HG03045 (cell line): ENCODE data around the gene PITX1.
"Not testable (repeated sequence)": the region's sequence is repeated elsewhere in the genome, so short reads cannot be mapped to it uniquely, and the experiment has no call there.

Experiments
- ATAC-seq: cut with Tn5 transposase; IDR thresholded peaks from one replicate; pipeline ENCODE4 v1.9.1; 2021; ENCODE audit warnings: mild to moderate bottlenecking, moderate library complexity; ENCODE audit not compliant: unreplicated experiment

The PITX1 gene

DNA sequence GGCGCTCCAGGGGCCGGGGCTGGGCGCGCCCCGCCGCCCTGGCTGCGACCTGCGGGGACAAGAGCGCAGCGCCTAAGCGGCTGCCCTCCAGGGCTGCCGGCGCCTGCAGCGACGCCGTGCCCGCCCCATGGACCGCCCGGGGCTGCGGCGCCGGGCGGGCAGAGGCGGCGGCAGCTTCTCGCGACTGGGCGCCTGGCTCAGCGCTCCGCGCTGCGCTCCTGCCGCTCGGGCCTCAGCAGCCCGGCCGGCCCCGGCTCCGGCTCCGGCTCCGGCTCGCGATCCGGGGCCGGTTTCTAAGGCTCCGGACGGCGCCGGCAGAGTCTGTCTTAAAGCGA lies at the start of gene PITX1:
Gene PITX1 (minus strand): TSS at position 328 of the 335 bp plus-strand sequence. CDS start 347 bp downstream, outside the sequence.
- ATAC-seq = peak; percentile 35

DNA sequence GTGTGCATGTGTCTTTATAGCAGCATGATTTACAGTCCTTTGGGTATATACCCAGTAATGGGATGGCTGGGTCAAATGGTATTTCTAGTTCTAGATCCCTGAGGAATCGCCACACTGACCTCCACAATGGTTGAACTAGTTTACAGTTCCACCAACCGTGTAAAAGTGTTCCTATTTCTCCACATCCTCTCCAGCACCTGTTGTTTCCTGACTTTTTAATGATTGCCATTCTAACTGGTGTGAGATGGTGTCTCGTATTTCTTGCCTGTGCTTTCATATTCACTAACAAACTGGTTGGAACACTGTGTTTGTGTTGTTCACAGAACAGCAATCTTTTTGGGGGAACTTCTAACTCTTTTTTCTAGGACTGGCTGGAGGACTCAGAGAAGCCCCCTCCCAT lies 49.3 kb upstream of the PITX1 start:
- ATAC-seq = not testable (repeated sequence)

DNA sequence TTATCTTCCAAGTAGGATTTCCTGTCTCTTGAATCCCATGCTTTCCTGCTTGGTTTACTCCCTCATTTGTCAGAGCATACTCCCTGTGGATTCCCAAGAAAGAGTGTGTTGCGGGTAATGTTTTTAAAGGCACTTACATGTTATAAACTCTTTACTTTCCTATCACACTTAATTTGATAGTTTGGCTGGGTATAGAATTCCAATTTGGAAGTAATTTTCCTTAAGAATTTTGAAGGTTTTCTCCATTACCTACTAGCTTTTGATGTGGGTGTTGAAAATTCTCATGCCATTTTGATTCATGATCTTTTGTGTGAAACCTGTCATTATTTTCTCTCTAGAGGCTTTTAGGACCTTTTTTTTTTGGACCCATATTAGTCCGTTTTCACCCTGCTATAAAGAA lies 47.2 kb upstream of the PITX1 start:
- ATAC-seq = no peak

DNA sequence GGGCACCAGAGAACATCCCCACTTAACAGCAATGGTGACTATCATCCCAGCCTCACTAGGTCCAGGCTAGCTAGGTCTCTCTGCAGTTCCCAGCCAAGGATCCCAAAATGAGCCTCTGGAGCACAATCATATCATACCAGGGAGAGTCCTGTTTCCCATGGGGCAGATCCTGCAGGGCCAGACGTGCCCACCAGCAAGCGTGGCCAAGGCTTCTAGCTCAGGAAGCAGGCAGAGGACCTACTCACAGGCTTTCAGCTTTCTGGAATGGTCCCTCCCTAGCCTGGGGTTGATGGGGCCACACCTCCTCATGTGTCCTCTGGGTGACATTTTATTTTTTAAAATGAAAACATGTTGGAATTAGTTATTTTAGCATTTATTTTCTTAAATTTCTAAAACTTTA lies 45.7 kb upstream of the PITX1 start:
- no peak for ATAC-seq

DNA sequence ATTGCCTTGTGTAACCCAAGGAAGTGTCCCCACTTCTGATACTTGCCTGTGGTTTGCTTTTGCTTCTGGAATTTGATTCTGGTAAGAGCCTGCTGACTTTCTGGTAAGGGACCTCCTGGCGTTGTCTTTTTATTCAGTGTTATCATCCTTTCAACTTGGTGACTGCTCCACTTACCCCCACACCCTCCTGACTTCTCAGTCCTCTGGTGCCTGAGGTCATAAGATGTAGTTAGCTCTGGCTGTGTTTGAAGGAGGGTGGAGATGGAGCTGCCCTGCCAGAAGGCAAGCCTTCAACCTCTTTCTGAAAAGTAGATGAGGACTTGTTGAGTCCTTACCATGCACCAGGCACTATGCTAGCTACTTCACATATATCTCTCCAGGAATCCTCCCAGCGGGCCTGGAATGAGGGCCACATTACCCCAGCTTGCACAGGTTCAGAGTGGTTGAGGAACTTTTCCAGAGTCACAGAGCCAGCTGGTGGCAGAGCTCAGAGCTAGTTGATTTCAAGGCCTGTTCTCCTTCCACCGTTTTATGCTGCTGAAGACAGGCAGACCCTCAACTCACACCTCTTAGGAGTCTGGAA lies 45.2 kb upstream of the PITX1 start:
- ATAC-seq = no peak

GRCh38 chr5:135076801-135077200 lies 42.8 kb upstream of the PITX1 start:
- no peak for ATAC-seq

- ATAC-seq = no peak
These were observed 42.0 kb upstream of the PITX1 start for GRCh38 chr5:135076051-135076491.

DNA sequence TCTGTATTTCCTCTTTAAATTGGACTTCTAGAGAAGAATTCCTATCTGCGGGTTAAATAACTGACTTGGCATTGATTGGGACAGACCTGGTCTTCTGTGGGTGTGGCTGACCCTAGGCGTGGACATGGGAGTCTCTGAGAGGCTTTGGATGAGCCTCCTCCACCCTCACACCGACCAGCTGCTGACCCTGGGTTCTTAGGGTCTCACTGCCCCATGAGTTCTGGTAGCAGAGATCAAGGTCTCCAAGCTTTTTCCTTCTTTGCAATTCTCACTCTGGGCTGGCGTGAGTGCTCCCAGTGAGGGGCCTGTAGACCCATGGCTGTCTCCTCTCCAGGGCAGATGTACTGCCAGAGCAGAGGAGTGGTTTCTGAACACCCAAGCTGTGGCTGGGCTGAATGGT lies 41.6 kb upstream of the PITX1 start:
- no peak for ATAC-seq

DNA sequence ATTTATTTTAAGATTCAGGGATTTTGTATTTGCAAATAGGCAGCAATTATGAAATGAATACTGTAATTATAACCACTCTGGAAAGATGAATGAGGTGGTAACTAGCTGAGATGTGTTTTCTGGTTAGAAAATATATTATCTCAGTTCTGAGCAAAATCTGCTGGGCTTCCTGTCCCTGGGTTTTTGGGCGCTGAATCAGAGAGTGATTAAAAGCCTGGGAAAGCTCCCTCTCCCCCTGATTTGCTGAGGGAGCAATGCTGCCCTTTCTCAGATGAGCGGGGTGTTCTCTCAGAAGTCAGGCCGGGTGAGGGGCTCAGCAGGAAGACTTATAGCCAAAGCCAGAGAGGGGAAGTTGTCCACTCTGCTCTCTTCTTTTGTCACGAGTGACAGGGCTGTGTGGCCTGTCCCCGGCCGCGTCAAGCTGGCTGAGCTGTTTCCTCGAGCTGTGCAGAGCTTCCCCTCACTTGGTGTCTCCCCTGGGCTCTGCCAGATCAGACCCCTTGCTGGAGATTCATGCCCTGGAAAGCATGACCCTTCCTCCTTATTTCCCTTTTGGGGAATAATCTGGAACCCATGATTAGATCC lies 39.8 kb upstream of the PITX1 start:
- no peak for ATAC-seq

- no peak for ATAC-seq
These were observed 38.6 kb upstream of the PITX1 start for GRCh38 chr5:135072387-135073281.

DNA sequence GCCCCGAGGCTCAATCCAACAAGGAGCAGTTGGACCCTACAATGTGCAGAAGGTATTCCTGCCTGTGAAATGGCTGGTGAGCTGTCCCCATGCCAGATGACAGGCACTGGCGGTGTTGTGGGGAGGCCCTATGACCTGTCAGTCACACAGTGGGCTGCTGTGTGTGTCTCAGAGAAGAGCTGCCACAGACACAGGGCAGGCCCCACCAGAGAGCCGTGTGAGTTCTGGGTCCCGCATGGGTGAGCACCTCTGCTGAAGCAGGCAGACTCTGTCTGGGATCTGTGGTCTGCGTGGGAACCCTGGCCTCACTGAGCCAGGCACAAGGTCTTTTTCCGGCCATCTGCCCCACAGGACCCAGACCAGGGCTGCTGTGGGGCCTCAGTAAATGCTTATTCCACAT lies 37.3 kb upstream of the PITX1 start:
- no peak for ATAC-seq

- no peak for ATAC-seq
These were observed 36.0 kb upstream of the PITX1 start for GRCh38 chr5:135069895-135070657.

- no peak for ATAC-seq
These were observed 35.2 kb upstream of the PITX1 start for GRCh38 chr5:135069016-135069770.

DNA sequence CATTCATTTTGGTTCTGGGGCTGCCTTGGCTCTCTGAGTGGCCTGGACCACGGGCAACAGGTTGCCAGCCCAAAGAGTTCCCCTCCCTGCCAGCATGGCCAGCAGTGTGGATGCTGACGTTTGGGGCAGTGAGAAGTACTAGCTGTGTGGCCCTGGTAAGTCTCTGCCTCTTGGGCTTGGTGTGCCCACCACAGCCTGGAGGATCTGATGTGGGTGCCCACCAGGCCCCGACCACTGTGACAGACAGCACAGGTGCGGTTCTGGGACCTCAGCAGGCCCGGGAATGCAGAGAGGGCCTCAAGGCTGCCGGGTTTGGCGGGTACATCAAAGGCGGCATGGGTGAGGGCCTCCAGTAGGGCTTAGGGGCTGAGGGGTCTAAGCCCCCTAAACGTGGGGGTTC lies 33.6 kb upstream of the PITX1 start:
- no peak for ATAC-seq

- no peak for ATAC-seq
These were observed 32.8 kb upstream of the PITX1 start for GRCh38 chr5:135066781-135067180.

DNA sequence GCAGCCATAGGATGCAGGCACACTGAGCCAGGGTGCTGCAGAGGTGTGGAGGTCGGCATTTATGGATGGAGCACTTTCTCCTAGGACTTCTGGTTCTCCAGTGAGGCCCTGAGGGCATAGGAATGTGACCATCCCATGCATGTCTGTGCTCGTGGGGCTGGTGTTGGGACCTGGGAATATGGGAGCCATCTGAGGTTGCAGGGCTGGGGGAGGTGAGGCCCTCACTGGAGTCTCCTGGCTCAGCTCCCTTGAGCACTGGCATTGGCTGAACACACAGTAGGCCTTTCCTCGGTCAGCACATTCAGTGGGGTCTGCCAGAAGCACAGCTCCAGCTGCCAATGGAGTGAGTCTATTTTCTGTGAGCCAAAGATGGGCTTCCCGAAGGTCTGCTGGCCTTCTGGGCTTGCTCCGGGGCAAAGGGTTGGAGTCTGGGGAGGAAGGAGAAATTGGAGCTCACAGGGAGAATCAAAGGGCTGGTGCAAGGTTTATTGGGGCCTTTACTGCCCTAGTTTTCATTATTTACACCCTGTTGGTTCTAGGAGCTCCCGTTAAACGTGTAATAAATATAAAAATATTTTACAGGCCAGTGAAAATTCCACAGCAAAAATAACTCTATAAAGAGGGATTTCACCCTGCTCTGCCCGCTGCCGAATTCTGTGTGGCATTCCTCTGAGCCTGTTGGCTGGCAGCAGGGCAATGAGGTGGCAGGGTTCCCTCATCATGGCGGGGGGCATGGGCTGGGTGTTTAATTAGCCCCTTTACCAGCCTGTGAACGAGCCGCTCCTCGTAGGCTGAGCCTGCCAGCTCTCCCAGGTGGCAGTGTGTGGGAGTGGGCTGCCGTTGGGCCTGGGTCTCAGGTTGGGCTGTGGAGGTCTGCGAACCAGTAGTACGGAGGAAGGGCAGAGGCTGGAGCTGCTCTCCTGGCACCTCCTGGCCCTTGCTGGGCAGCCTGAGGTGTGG lies 31.6 kb upstream of the PITX1 start:
- ATAC-seq = no peak

- no peak for ATAC-seq
These were observed 30.2 kb upstream of the PITX1 start for GRCh38 chr5:135064235-135064570.

DNA sequence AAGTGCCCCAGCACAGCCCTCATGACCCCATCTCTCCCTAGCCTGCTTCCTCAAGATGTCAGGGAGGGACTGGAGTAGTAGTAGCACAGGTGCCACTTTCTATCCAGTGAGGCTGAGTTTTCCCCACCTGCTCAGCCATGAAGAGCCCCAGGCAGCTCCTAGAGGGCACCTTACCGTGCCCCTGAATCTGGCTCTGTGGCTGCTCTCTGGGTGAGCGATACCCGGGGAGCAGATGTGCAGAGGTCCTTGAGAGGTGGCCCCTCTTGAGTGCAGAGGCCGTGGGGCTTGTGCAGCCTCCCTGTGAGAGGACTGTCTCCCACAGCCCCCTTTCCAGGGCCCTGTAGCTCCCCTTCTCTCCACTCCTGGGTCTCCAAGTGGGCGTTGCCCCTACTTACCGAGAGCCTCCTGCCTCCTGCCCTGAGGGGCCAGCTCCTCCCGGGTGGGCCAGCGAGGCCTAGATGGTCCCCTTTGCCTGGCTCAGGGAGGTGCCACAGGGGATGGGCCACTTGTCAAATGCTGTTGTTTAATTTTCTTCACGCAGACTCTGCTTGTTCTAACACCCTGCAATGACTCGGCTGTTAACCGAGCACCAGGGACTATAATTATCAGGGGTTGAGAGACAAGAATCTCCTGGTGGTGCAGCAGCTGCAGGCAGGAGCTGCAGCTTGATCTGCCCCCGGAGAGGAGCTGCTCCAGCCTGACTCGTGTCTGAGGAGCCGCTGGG lies 29.6 kb upstream of the PITX1 start:
- ATAC-seq = no peak

DNA sequence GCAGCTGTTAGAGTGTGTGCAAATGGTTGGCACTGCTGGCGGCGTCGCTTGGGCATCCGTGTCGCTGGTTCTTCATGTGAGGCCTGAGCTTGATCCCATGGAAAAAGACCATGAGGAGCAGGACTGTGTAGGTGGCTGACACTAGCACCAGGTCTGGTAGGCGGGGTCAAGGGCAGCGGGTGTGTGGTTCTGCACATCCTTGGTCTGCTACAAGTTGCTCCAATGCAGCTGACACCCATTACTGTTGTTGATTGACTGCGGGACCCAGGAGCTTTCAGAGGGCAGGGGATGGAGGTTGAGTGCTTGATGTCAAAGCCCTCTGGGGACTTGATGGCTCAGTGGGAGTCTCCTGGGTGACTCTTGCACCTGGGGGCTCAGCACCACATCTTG lies 29.0 kb upstream of the PITX1 start:
- no peak for ATAC-seq
